Caki2 (cell line): ENCODE data around the gene ACTR8. TPM values are rescaled to one million over a fixed set of nuclear protein-coding genes. Genes with fewer than 3 reads are reported as not detected.

Experiments used
- DNase-seq: peaks from one replicate; pipeline ENCODE4 v3.0.0-alpha.2; 2015; ENCODE audit warnings: low read depth
- in situ Hi-C: cut with HindIII; loops from 2 replicates; pipeline ENCODE4 v1.10.0; 2016; ENCODE audit warnings: low sequenced_read_pairs, low pct_unique_long_range_greater_than_20kb, mixed read lengths
- total RNA-seq: library from RNA; depleted of rRNA; stranded (reverse); fragments of >200 nt; shearing (Covaris generic); gene quantifications from 2 replicates; pipeline ENCODE4 v1.2.3, GENCODE V29; 2014; ENCODE audit warnings: low replicate concordance

The ACTR8 gene
- total RNA-seq, 1 experiment from 2014 or later: 18.5 TPM

GRCh38 chr3:53842436-53843194, 39.3 kb downstream of the ACTR8 start:
- in situ Hi-C loops: no loop called here
- DNase-seq: peak; percentile 63

GRCh38 chr3:53841296-53841695, 40.7 kb downstream of the ACTR8 start:
- in situ Hi-C loops: no loop called here

GRCh38 chr3:53837331-53837730, 44.6 kb downstream of the ACTR8 start:
- DNase-seq: no peak
- in situ Hi-C loops: no loop called here

More at GRCh38 chr3:53841296-53841695, 40.7 kb downstream of the ACTR8 start:
- no peak for DNase-seq

- no peak for DNase-seq
- in situ Hi-C loops: no loop called here
Observed at GRCh38 chr3:53836084-53836872, 45.7 kb downstream of the ACTR8 start.

- in situ Hi-C loops: no loop called here
- no peak for DNase-seq
Observed at GRCh38 chr3:53835257-53835656, 46.7 kb downstream of the ACTR8 start.

GRCh38 chr3:53834429-53835095, 47.4 kb downstream of the ACTR8 start:
- no peak for DNase-seq
- in situ Hi-C loops: no loop called here

GRCh38 chr3:53833700-53834099, 48.3 kb downstream of the ACTR8 start:
- in situ Hi-C loops: no loop called here
- DNase-seq: no peak

- in situ Hi-C loops: no loop called here
Observed at GRCh38 chr3:53833053-53833645, 48.8 kb downstream of the ACTR8 start.

GRCh38 chr3:53830944-53831343, 51.0 kb downstream of the ACTR8 start:
- in situ Hi-C loops: no loop called here
- DNase-seq: no peak

More at GRCh38 chr3:53833053-53833645, 48.8 kb downstream of the ACTR8 start:
- no peak for DNase-seq

GRCh38 chr3:53829605-53830004, 52.3 kb downstream of the ACTR8 start:
- DNase-seq: no peak
- in situ Hi-C loops: no loop called here

GRCh38 chr3:53828581-53828980, 53.4 kb downstream of the ACTR8 start:
- in situ Hi-C loops: no loop called here
- DNase-seq: no peak

- no peak for DNase-seq
- in situ Hi-C loops: no loop called here
Observed at GRCh38 chr3:53826048-53826447, 55.9 kb downstream of the ACTR8 start.

GRCh38 chr3:53824795-53825194, 57.2 kb downstream of the ACTR8 start:
- DNase-seq: no peak
- in situ Hi-C loops: no loop called here

- in situ Hi-C loops: no loop called here
- DNase-seq: no peak
Observed at GRCh38 chr3:53823956-53824657, 57.8 kb downstream of the ACTR8 start.

GRCh38 chr3:53823026-53823955, 58.7 kb downstream of the ACTR8 start:
- in situ Hi-C loops: no loop called here
- no peak for DNase-seq

- no peak for DNase-seq
- in situ Hi-C loops: no loop called here
Observed at GRCh38 chr3:53822331-53822741, 59.6 kb downstream of the ACTR8 start.

GRCh38 chr3:53821631-53822121, 60.3 kb downstream of the ACTR8 start:
- DNase-seq: no peak
- in situ Hi-C loops: no loop called here
